Measurements from ENCODE around the gene GJA3. TPM values are rescaled to one million over a fixed set of nuclear protein-coding genes. Genes with fewer than 3 reads are reported as not detected.

The GJA3 gene
- total RNA-seq, 2 experiments from 2014 or later = 0.65 to 0.91 TPM

DNA sequence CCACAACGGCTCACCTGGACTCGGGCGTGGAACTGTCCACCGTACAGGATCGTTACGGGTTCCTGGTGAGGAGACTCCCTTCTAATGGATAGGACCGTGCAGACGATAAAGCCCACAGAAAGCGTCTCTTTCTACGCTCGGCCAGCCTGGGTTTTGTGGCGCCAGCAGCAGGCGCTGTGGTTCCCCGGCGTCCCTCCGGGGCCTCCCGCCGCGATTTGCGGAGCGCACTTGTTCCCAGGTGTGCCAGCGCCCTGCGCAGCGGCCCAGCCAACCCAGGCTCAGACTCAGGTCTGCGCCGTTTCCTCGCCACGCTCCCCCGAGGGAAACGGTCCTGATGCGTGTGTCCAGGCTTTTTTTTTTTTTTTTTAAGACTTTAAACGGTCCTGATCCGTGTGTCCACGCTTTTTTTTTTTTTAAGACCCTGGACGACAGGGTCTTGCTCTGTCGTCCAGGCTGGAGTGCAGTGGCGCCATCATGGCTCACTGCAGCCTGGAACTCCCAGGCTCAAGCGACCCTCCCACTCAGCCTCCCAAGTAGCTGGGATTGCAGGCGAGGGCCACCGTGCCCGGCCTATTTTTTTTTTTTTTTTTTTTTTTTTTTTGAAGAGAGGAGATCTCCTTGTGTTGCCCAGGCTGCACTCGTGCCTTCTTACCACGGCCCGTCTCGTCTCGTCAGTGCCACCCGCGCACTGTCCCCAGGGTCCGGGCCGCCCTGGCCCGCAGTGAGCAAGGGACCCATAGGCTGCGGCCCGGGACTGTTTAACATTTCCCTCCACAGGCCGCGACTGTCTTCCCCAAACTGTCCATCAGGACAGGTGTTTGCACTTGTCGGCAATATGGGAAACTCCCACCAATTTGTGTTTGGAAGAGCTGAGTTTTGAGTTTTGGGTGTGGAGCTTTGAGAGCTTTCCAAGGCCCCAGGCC lies 23.8 kb downstream of the GJA3 start:
- CTCF ChIA-PET = no interaction called here
- POLR2A ChIA-PET = no interaction called here

DNA sequence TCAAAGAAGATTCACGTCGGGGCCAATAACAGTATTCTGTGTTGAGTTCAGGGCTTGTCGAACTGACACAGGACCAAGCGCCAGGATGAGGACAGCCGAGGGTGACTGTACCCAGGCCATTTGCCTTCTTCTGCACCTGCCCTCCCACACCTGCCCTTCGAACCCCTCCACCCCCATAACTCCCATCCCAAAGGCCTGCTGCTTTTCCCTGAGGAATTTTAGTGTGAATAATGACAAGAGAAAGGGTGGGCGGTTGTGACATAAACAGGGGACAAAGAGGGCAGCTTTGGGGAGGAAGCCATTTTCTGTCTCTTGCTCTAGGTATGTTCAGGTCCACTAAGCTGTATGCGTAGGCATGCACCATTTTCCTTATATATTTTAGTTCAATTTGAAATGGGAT lies 26.1 kb downstream of the GJA3 start:
- CTCF ChIA-PET = no interaction called here
- POLR2A ChIA-PET = no interaction called here

DNA sequence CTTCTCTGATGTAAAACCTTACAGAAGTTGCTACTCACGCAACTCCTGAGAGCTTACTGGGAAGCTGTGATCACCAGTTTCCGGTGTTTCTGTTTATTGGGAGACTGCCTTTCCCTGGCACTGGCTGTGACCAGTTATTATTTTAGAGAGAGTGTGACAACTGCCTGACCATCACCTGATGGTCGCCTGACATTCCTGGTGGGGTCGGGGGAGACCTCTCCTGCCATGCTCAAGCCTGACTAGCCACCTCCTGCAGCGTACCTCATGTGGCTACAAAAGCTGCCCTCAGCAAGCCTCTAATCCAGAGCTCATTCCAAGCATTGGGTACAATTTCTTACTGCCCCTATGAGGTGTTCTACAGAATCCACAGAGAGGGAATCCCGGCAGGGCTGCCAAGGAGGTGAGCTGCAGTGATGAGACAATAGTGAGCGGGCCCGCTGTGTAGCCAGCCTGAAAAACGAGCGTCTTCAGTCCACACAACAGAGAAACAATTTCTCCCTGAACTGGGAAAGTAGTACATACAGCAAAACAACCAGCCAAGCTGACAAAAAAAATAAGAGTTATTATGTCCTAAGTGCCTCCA lies 28.7 kb downstream of the GJA3 start:
- CTCF ChIA-PET = interaction anchor here (1.2 kb wide), 1 partner anchor 13 kb away, joined by 3 read pairs; no protein-coding TSS in a partner anchor
- POLR2A ChIA-PET = no interaction called here

GRCh38 chr13:20131057-20131832 lies 29.6 kb downstream of the GJA3 start:
- POLR2A ChIA-PET = no interaction called here

GRCh38 chr13:20130652-20131051 lies 30.2 kb downstream of the GJA3 start:
- POLR2A ChIA-PET = no interaction called here
- CTCF ChIA-PET = no interaction called here

More at GRCh38 chr13:20131057-20131832, 29.6 kb downstream of the GJA3 start:
- CTCF ChIA-PET = no interaction called here

DNA sequence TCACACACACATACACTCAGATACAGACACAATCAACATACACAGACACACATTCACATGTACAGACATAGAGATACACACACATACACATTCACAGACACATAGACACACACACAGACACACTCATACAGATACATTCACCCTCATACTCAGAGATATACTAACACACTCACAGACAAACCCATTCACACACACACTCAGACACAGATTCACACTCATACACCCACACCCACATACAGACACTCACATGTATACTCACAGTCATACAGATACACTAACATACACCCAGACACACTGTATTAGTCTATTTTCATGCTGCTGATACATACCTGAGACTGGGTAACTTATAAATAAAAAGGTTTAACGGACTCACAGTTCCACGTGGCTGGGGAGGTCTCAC lies 30.8 kb downstream of the GJA3 start:
- CTCF ChIA-PET = no interaction called here

GRCh38 chr13:20129076-20129475 lies 31.8 kb downstream of the GJA3 start:
- CTCF ChIA-PET = interaction anchor here (0.5 to 1.3 kb wide), 2 partner anchors 39 to 327 kb away, joined by 3 to 4 read pairs; no protein-coding TSS in a partner anchor
- POLR2A ChIA-PET = interaction anchor here (1.8 kb wide), 1 partner anchor 10 kb away, joined by 9 read pairs; no protein-coding TSS in a partner anchor

More for the DNA sequence above, 30.8 kb downstream of the GJA3 start:
- POLR2A ChIA-PET = no interaction called here

DNA sequence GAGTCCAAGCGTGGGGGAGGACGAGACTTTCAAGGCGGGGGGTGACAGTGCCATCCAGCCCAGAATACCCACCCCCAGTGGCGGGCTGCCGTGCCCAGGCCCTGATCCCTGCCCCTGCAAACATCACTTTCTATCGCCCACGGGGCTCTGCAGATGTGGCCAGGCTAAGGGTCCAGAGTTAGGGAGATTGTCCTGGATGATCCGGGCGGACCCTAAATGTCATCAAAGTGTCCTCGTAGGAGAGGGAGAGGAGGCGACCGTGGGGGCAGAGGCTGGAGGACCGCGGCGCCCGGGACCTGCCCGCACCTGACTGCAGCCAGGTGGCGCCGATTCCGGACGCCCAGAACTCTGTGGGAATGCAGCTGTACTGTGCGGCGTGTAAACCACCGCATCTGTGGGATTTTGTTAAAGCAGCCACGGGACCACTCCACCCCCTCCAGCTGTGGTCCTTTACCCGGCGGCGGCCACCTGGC lies 32.4 kb downstream of the GJA3 start:
- ChIA-PET CTCF (interaction anchor here (0.5 to 1.5 kb wide), 6 partner anchors 9 to 439 kb away, joined by 3 to 6 read pairs (median 4); no protein-coding TSS in a partner anchor), POLR2A (interaction anchor here (1.8 to 1.9 kb wide), 2 partner anchors 9 to 31 kb away, joined by 7 to 9 read pairs; no protein-coding TSS in a partner anchor)

- CTCF ChIA-PET = interaction anchor here (0.6 to 1.5 kb wide), 11 partner anchors 9 to 440 kb away, joined by 3 to 6 read pairs (median 4); no protein-coding TSS in a partner anchor
- POLR2A ChIA-PET = interaction anchor here (0.8 to 1.9 kb wide), 3 partner anchors 9 to 282 kb away, joined by 3 to 9 read pairs (median 7); no protein-coding TSS in a partner anchor
These were observed 33.0 kb downstream of the GJA3 start for GRCh38 chr13:20127562-20128458.

DNA sequence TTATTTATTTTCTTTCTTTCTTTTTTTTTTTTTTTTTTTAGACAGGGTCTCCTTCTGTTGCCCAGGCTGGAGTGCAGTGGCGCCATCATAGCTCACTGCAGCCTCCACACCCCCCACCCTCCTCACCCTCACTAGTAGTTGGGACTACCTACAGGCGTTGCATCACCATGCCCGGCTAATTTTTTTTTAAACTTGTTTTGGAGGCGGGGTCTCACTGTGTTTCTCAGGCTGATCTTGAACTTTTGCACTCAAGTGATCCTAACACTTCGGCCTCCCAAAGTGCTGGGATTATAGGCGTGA lies 33.6 kb downstream of the GJA3 start:
- ChIA-PET POLR2A (interaction anchor here (0.8 to 1.9 kb wide), 3 partner anchors 8 to 281 kb away, joined by 3 to 9 read pairs (median 7); no protein-coding TSS in a partner anchor), CTCF (interaction anchor here (0.6 to 1.5 kb wide), 9 partner anchors 8 to 263 kb away, joined by 3 to 6 read pairs (median 3); no protein-coding TSS in a partner anchor)

DNA sequence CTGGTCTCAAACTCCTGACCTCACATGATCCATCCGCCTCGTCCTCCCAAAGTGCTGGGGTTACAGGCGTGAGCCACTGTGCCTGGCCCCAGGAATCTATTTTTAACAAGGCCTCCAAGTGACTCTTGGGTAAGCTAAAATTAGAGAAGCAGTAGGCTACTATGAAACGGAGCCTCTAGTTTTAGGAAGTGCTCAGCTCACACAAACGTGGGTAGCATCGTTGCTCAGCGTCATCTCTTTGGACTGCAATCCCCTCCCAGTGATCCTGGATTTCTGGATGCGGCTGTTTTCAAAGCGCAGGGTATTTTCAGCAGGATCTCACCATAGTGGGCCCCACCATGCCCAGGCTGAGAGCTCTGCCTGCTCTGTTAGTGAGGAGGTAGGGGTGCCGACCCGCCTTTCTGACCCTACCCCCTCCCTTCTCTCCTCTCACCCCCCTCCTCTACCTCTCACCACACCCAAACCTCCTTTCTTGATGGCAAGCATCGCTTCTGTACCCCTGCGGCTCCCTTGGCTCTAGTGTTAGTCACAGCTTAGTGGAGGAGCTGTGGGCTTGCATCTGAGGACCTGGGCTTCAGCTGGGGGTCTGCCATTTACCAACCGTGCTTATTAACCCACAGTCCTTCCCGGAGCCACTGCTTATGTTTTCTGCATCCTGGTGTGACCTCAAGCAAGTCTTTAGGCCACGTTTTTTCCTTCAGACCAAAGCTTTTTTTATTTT lies 34.2 kb downstream of the GJA3 start:
- CTCF ChIA-PET = interaction anchor here (0.6 to 1.1 kb wide), 4 partner anchors 37 to 177 kb away, joined by 3 to 4 read pairs (median 3); no protein-coding TSS in a partner anchor
- POLR2A ChIA-PET = interaction anchor here (1.9 kb wide), 1 partner anchor 33 kb away, joined by 7 read pairs; no protein-coding TSS in a partner anchor

GRCh38 chr13:20125783-20126165 lies 35.1 kb downstream of the GJA3 start:
- POLR2A ChIA-PET = no interaction called here
- CTCF ChIA-PET = interaction anchor here (0.7 kb wide), 1 partner anchor 19 kb away, joined by 4 read pairs; no protein-coding TSS in a partner anchor

DNA sequence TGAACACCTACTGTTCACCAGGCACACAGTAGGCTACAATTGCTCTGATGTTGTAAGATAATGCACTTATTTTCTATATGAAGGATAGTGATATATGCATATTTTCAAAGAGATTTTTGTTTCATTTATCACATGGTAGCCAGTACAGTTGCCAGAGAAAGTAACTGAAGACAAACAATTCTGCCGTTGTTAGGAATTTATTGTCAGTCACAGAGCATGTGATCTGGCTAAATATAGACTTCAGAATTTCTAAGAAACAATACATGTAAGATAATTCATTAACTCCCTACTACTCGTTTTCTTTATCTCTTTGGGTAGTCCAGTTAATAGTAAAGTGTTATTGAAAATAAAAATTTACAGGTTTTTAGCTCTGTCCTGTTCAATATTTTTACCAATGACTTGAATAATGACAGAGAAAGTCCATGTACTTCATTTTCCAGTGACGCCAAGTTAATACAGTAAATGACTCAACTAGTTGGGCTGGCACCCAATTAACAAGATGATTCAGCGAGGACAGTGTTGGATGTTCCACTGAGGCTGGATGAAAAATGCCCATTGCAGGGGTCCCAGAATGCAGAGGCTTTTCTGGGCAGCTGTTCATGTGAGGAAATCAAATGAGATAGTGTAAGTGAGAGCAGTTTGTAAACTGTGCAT lies 35.6 kb downstream of the GJA3 start:
- ChIA-PET CTCF (interaction anchor here (1.3 kb wide), 1 partner anchor 44 kb away, joined by 3 read pairs; no protein-coding TSS in a partner anchor), POLR2A (no interaction called here)

DNA sequence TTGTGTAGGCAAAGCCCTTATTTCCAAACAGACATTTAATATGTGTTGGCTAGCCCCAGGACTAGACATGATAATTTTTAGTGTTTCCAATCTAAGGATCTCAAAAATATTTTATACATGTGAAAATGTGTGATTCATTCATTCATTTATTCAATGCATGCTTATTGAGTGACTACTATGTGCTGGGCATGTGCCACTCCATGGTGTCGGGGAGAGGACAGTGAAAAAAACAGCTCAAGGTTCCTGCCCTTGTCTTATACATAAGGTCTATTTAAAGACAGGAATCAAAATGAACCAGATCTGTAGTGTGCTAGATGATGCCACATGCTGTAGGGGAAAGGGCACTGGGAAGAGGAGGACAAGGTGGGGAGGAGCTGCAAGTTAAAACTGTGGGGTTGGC lies 36.5 kb downstream of the GJA3 start:
- ChIA-PET CTCF (interaction anchor here (0.9 to 1.3 kb wide), 2 partner anchors 37 to 45 kb away, joined by 3 to 4 read pairs; no protein-coding TSS in a partner anchor), POLR2A (no interaction called here)

DNA sequence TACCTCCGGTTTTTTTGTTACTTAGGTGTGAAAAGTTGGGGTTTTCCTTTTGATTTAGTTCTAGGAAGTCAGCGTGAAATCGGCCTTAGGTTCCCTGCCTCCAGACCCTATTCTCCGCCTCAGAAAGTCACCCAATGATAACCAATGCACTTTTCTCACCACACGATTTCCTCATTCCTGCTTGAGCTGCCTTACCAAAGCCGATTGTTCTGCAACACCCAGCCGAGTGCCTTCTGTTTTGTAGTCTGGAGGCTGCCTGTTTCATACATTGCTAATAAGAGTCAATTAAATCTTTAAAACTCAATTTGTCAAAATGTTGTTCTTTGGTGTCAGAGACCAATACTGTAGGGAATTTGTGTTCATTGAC lies 39.7 kb downstream of the GJA3 start:
- POLR2A ChIA-PET = no interaction called here
- CTCF ChIA-PET = no interaction called here

DNA sequence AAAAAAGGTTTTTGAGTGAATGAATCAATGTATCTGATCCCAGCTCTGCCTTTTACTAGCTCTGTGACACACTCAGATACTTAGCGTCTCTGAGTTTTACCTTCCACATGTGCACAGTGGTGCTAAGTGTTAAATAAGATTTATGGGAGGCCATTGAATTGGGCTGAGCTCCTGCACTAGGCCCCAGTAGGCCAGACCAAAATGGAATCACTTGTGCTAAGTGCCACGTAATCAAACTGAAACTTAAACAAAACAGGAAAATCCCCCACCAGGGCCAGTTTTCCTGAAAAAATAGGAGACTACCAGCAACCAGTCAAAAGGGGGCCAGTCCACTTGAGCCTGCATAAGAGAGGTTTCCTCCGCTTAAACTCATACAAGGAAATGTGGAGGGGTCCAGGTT lies 40.9 kb downstream of the GJA3 start:
- ChIA-PET CTCF (interaction anchor here (1.6 kb wide), 1 partner anchor 8 kb away, joined by 4 read pairs; no protein-coding TSS in a partner anchor), POLR2A (interaction anchor here (1.4 to 1.9 kb wide), 2 partner anchors 8 to 41 kb away, joined by 4 to 9 read pairs; partner anchors contain the start of gene GJA3)
